Progenitor cell of endocrine pancreas (in vitro differentiated cells): ENCODE measurements around the gene ANKS1A. TPM values are rescaled to one million over a fixed set of nuclear protein-coding genes. Genes with fewer than 3 reads are reported as not detected.

ENCODE experiments used
- DNase-seq: peaks from one replicate; pipeline ENCODE4 v3.0.0; 2021; ENCODE audit warnings: low spot score; ENCODE audit not compliant: unreplicated experiment
- H3K27ac Mint-ChIP-seq: 2 replicates; pipeline ENCODE4 v1.8.0; 2021; ENCODE audit warnings: mild to moderate bottlenecking, moderate library complexity, mixed read lengths
- H3K27me3 Mint-ChIP-seq: 2 replicates; pipeline ENCODE4 v1.8.0; 2021; ENCODE audit warnings: mixed read lengths
- H3K36me3 Mint-ChIP-seq: 2 replicates; pipeline ENCODE4 v1.8.0; 2022; ENCODE audit warnings: mixed read lengths; ENCODE audit not compliant: insufficient read depth
- H3K4me1 Mint-ChIP-seq: 2 replicates; pipeline ENCODE4 v1.8.0; 2021; ENCODE audit warnings: low read depth, mixed read lengths
- H3K4me3 Mint-ChIP-seq: 2 replicates; pipeline ENCODE4 v1.8.0; 2021; ENCODE audit warnings: low read depth, mild to moderate bottlenecking, moderate library complexity, mixed read lengths
- H3K9me3 Mint-ChIP-seq: 2 replicates; pipeline ENCODE4 v1.8.0; 2021; ENCODE audit warnings: low read depth, mixed read lengths
- CTCF ChIP-seq: fragments of 200-600 bp; sonication (generic); IDR thresholded peaks from one replicate; pipeline ENCODE4 v1.5.0; 2021; ENCODE audit warnings: antibody characterized with exemption, mild to moderate bottlenecking; ENCODE audit not compliant: unreplicated experiment
- total RNA-seq: library from RNA; stranded (reverse); gene quantifications from 2 replicates; pipeline ENCODE4 v1.2.1, GENCODE V29; 2021

Gene ANKS1A
- total RNA-seq, 1 donor from 2014 or later, result 36.4 TPM

- no peak for TF ChIP-seq CTCF
- no peak overlapping the region for H3K4me3 Mint-ChIP-seq
- DNase-seq, result no peak
- peaks cover 28% of the 10 kb centered on the region for H3K4me1 Mint-ChIP-seq
- H3K27me3 Mint-ChIP-seq, result no peaks in the 10 kb centered on the region
- H3K9me3 Mint-ChIP-seq, result no peaks in the 10 kb centered on the region
- peak overlapping the region; percentile 92 for H3K27ac Mint-ChIP-seq
- H3K36me3 Mint-ChIP-seq, result peaks cover 9% of the 10 kb centered on the region
Observed at GRCh38 chr6:35015996-35016395, 126.9 kb downstream of the ANKS1A start.

GRCh38 chr6:35016502-35017321, 127.7 kb downstream of the ANKS1A start:
- peaks cover 28% of the 10 kb centered on the region for H3K4me1 Mint-ChIP-seq
- H3K4me3 Mint-ChIP-seq, result peak overlapping the region; percentile 8
- H3K9me3 Mint-ChIP-seq, result no peaks in the 10 kb centered on the region
- H3K36me3 Mint-ChIP-seq, result peaks cover 7% of the 10 kb centered on the region
- peak overlapping the region; percentile 92 for H3K27ac Mint-ChIP-seq
- TF ChIP-seq CTCF, result no peak
- DNase-seq, result no peak
- H3K27me3 Mint-ChIP-seq, result no peaks in the 10 kb centered on the region

GRCh38 chr6:35017411-35018181, 128.5 kb downstream of the ANKS1A start:
- Mint-ChIP-seq H3K27ac (peak overlapping the region; percentile 92), H3K9me3 (no peaks in the 10 kb centered on the region), H3K4me3 (no peak overlapping the region), H3K4me1 (peaks cover 31% of the 10 kb centered on the region), H3K36me3 (peaks cover 7% of the 10 kb centered on the region), H3K27me3 (no peaks in the 10 kb centered on the region)
- TF ChIP-seq CTCF, result no peak
- no peak for DNase-seq

- no peak overlapping the region for H3K27ac Mint-ChIP-seq
- H3K4me3 Mint-ChIP-seq, result no peak overlapping the region
- H3K36me3 Mint-ChIP-seq, result peaks cover 9% of the 10 kb centered on the region
- no peak for DNase-seq
- no peak for TF ChIP-seq CTCF
- peaks cover 35% of the 10 kb centered on the region for H3K4me1 Mint-ChIP-seq
- H3K27me3 Mint-ChIP-seq, result no peaks in the 10 kb centered on the region
- no peaks in the 10 kb centered on the region for H3K9me3 Mint-ChIP-seq
Observed at GRCh38 chr6:35018182-35018519, 129.1 kb downstream of the ANKS1A start.

GRCh38 chr6:35018746-35019145, 129.7 kb downstream of the ANKS1A start:
- Mint-ChIP-seq H3K9me3 (no peaks in the 10 kb centered on the region), H3K4me1 (peaks cover 39% of the 10 kb centered on the region), H3K4me3 (no peak overlapping the region), H3K36me3 (peaks cover 9% of the 10 kb centered on the region), H3K27ac (peak overlapping the region; percentile 19), H3K27me3 (no peaks in the 10 kb centered on the region)
- TF ChIP-seq CTCF, result no peak
- DNase-seq, result no peak
